Measurements from ENCODE around the gene WNT4. TPM values are rescaled to one million over a fixed set of nuclear protein-coding genes. Genes with fewer than 3 reads are reported as not detected.

Gene WNT4
- total and polyA plus RNA-seq, 2 donors (not counting 1 experiment from before 2014, with no cell fraction given) = not detected

DNA sequence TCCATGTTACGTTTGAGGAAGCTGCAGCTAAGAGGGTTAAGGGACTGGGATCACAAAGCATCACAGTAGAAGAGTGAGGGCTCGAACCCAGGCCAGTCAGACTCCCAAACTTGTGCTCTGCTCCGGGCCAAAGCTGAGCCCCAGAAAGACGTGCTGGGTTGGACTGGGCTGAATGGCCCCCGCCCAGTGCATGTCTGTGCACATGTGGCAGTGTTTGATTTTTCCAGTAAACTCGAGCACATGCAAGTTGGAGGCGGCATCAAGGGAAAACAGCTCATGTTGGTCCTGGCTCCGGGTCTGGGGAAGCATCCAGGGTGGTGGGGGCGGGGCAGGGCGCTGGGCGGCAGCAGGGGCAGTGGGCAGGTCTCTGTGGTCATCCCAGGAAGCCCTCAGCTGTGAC is 39.8 kb upstream of the WNT4 start:
- no peak overlapping the region for H2AFZ ChIP-seq (ENCODE audit: insufficient read depth, low read depth, low read length, poor library complexity, severe bottlenecking)

DNA sequence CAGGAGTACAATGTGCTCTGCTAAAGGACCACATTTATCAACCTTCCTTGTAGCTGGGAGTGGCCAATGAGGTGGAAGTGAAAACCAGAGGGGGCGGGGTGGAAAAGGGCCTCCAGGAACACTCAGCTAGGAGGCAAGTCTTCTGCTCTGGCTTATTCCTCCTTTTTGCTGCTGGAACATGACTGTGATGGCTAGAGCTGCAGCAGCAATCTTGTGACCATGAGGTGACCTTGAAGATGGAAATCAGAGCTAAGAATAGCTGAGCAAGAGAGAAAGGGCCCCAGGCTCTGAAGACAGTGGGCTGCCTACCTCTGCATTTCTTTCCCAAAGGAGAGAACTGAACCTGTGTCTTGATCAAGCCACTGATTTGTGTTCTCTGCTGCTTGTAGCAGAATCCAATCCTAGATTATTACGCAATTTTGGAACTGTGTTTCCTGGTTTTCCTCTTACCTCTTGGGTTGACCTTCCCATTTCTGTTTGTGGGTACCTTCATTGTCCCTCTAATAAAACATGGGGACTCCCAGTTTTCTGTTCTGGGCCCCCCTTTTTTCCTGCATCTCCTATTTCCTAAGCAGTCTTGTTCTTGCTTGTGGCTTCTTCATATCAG is 36.4 kb upstream of the WNT4 start:
- Histone ChIP-seq H3K4me3 (ENCODE audit: control extremely low read depth in 1 of 5, extremely low read depth in 1 of 5, insufficient read depth in 1 of 5, low read depth in 2 of 5, low read length in 4 of 5) (no peak overlapping the region), H3K79me2 (ENCODE audit: control insufficient read depth, insufficient read depth, low read length) (no peaks in the 10 kb centered on the region), H3K9ac (ENCODE audit: low read length) (no peak overlapping the region), H4K20me1 (ENCODE audit: control insufficient read depth, insufficient read depth, low read length, poor library complexity, severe bottlenecking) (no peaks in the 10 kb centered on the region), H2AFZ (ENCODE audit: insufficient read depth, low read depth, low read length, poor library complexity, severe bottlenecking) (no peak overlapping the region), H3K36me3 (replicated peaks in 1 of 2; ENCODE audit: control extremely low read depth in 1 of 2, control insufficient read depth in 1 of 2, extremely low read depth in 1 of 2, insufficient read depth in 2 of 2, low read length in 1 of 2) (no peaks in the 10 kb centered on the region), H3K27ac (ENCODE audit: low read length in 2 of 2) (no peak overlapping the region), H3K4me1 (ENCODE audit: control insufficient read depth in 2 of 2, insufficient read depth in 2 of 2, low read length in 2 of 2) (no peaks in the 10 kb centered on the region), H3K9me3 (ENCODE audit: control extremely low read depth in 1 of 3, control insufficient read depth in 2 of 3, insufficient read depth in 1 of 3, low read length in 2 of 3) (peaks cover 0 to 7% (median 0%) of the 10 kb centered on the region in 3 donors), H3K4me2 (replicated peaks; ENCODE audit: low read depth, low read length, poor library complexity, severe bottlenecking) (no peak overlapping the region), H3K27me3 (replicated peaks in 1 of 4; ENCODE audit: control extremely low read depth in 1 of 4, control insufficient read depth in 3 of 4, insufficient read depth in 4 of 4, low read length in 3 of 4) (peaks cover 0 to 10% (median 0%) of the 10 kb centered on the region in 4 experiments)
- CTCF ChIA-PET = interaction anchor here (0.7 kb wide), 1 partner anchor 12 kb away, joined by 3 read pairs; no protein-coding TSS in a partner anchor
- Mint-ChIP-seq H3K27me3 (peaks cover 23% of the 10 kb centered on the region), H3K4me3 (no peak overlapping the region), H3K9me3 (ENCODE audit: insufficient read depth) (no peaks in the 10 kb centered on the region), H3K4me1 (peaks cover 6% of the 10 kb centered on the region), H3K27ac (no peak overlapping the region)
- TF ChIP-seq EZH2 (IDR thresholded peaks at IDR 0.05; ENCODE audit: borderline replicate concordance, insufficient read depth, low read depth, low read length, poor library complexity, severe bottlenecking) = no peak
- TF ChIP-seq, protein P1, sequence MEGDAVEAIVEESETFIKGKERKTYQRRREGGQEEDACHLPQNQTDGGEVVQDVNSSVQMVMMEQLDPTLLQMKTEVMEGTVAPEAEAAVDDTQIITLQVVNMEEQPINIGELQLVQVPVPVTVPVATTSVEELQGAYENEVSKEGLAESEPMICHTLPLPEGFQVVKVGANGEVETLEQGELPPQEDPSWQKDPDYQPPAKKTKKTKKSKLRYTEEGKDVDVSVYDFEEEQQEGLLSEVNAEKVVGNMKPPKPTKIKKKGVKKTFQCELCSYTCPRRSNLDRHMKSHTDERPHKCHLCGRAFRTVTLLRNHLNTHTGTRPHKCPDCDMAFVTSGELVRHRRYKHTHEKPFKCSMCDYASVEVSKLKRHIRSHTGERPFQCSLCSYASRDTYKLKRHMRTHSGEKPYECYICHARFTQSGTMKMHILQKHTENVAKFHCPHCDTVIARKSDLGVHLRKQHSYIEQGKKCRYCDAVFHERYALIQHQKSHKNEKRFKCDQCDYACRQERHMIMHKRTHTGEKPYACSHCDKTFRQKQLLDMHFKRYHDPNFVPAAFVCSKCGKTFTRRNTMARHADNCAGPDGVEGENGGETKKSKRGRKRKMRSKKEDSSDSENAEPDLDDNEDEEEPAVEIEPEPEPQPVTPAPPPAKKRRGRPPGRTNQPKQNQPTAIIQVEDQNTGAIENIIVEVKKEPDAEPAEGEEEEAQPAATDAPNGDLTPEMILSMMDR (IDR thresholded peaks at IDR 0.05) = no peak
- 94% methylated on average over 2 of the region's 2 CpGs for WGBS (ENCODE audit: insufficient coverage)
- POLR2A ChIA-PET = no interaction called here
- no peak for ATAC-seq (ENCODE audit: low read depth)
- DNase-seq = no peak
- intact Hi-C loops (cut with micrococcal nuclease) = no loop called here

More for the DNA sequence above, 39.8 kb upstream of the WNT4 start:
- H3K4me3 ChIP-seq (ENCODE audit: control extremely low read depth in 1 of 5, extremely low read depth in 1 of 5, insufficient read depth in 1 of 5, low read depth in 2 of 5, low read length in 4 of 5) = no peak overlapping the region
- ATAC-seq (ENCODE audit: low read depth) (no peak), DNase-seq (no peak)
- H3K27ac ChIP-seq (ENCODE audit: low read length in 2 of 2) = no peak overlapping the region
- no peaks in the 10 kb centered on the region for H3K36me3 ChIP-seq (replicated peaks in 1 of 2; ENCODE audit: control extremely low read depth in 1 of 2, control insufficient read depth in 1 of 2, extremely low read depth in 1 of 2, insufficient read depth in 2 of 2, low read length in 1 of 2)
- no peak overlapping the region for H3K27ac Mint-ChIP-seq
- H3K27me3 ChIP-seq (replicated peaks in 1 of 4; ENCODE audit: control extremely low read depth in 1 of 4, control insufficient read depth in 3 of 4, insufficient read depth in 4 of 4, low read length in 3 of 4) = peaks cover 0 to 16% (median under 1%) of the 10 kb centered on the region in 4 experiments
- ChIA-PET POLR2A (no interaction called here), CTCF (no interaction called here)
- TF ChIP-seq EZH2 (IDR thresholded peaks at IDR 0.05; ENCODE audit: borderline replicate concordance, insufficient read depth, low read depth, low read length, poor library complexity, severe bottlenecking) = no peak
- TF ChIP-seq, protein P1 (IDR thresholded peaks at IDR 0.05) = no peak
- no peak overlapping the region for H3K4me2 ChIP-seq (replicated peaks; ENCODE audit: low read depth, low read length, poor library complexity, severe bottlenecking)
- 61% methylated on average over 11 of the region's 11 CpGs for WGBS (ENCODE audit: insufficient coverage)
- H3K4me1 ChIP-seq (ENCODE audit: control insufficient read depth in 2 of 2, insufficient read depth in 2 of 2, low read length in 2 of 2) = no peaks in the 10 kb centered on the region
- H3K9ac ChIP-seq (ENCODE audit: low read length) = no peak overlapping the region
- no peaks in the 10 kb centered on the region for H4K20me1 ChIP-seq (ENCODE audit: control insufficient read depth, insufficient read depth, low read length, poor library complexity, severe bottlenecking)
- H3K4me1 Mint-ChIP-seq = peaks cover 2% of the 10 kb centered on the region
- H3K27me3 Mint-ChIP-seq = peaks cover 40% of the 10 kb centered on the region
- H3K9me3 ChIP-seq (ENCODE audit: control extremely low read depth in 1 of 3, control insufficient read depth in 2 of 3, insufficient read depth in 1 of 3, low read length in 2 of 3) = peaks cover 0 to 7% (median 0%) of the 10 kb centered on the region in 3 donors
- intact Hi-C loops (cut with micrococcal nuclease) = no loop called here
- no peak overlapping the region for H3K4me3 Mint-ChIP-seq
- H3K79me2 ChIP-seq (ENCODE audit: control insufficient read depth, insufficient read depth, low read length) = no peaks in the 10 kb centered on the region
- H3K9me3 Mint-ChIP-seq (ENCODE audit: insufficient read depth) = no peaks in the 10 kb centered on the region
